ENCODE data around the gene TLK1.

GRCh38 chr2:171109020-171109419, 51.7 kb downstream of the TLK1 start:
- TF ChIP-seq CTCF (IDR thresholded peaks at IDR 0.05) (no peak), POLR2A (IDR thresholded peaks at IDR 0.05) (no peak)
